Thoracic aorta (tissue), 2 donors: ENCODE data around the gene COL20A1. TPM values are rescaled to one million over a fixed set of nuclear protein-coding genes. Genes with fewer than 3 reads are reported as not detected.

Experiments
- ATAC-seq: fragments of 150-250 bp; one replicate; pipeline ENCODE4 v1.8.0; 2017; ENCODE audit warnings: low read depth; ENCODE audit not compliant: insufficient number of reproducible peaks, low FRiP score
- DNase-seq: peaks from one replicate; pipeline ENCODE4 v3.0.0-alpha.2; 2020; ENCODE audit warnings: low spot score
- H3K27ac ChIP-seq, 2 donors: fragments of 200-600 bp; sonication (generic); 1 replicate in 1 of 2; 2 replicates in 1 of 2; pipeline ENCODE4 v1.5.1; 2016; ENCODE audit warnings: mild to moderate bottlenecking in 2 of 2, moderate library complexity in 2 of 2
- H3K27me3 ChIP-seq: fragments of 200-600 bp; sonication (generic); replicated peaks from 2 replicates; pipeline ENCODE4 v1.6.0; 2016; ENCODE audit warnings: mild to moderate bottlenecking; ENCODE audit not compliant: insufficient read depth
- H3K36me3 ChIP-seq: fragments of 200-600 bp; sonication (generic); one replicate; pipeline ENCODE4 v1.5.1; 2016
- H3K4me1 ChIP-seq, 2 donors: fragments of 200-600 bp; sonication (generic); 1 replicate in 1 of 2; 2 replicates in 1 of 2; pipeline versions ENCODE4 v1.5.1 to v1.6.0; 2016; ENCODE audit warnings: low read depth in 2 of 2, mild to moderate bottlenecking in 1 of 2; ENCODE audit not compliant: control insufficient read depth in 1 of 2
- H3K4me3 ChIP-seq: fragments of 200-600 bp; sonication (generic); 2 replicates; pipeline ENCODE4 v1.5.1; 2016; ENCODE audit warnings: mild to moderate bottlenecking
- H3K9me3 ChIP-seq: fragments of 200-600 bp; sonication (generic); 2 replicates; pipeline ENCODE4 v1.5.1; 2016
- total RNA-seq, 2 donors: library from RNA; depleted of rRNA; stranded (reverse); fragments of >200 nt; gene quantifications; one replicate each; pipeline versions ENCODE4 v1.1.0 to v1.2.3, GENCODE V29; 2016
- TF ChIP-seq, protein P1 (sequence below): fragments of 200-600 bp; sonication (generic); IDR thresholded peaks from one replicate; pipeline ENCODE4 v1.5.1; 2019; ENCODE audit warnings: antibody characterized with exemption

The COL20A1 gene
- total RNA-seq, 2 donors from 2014 or later = not detected

DNA sequence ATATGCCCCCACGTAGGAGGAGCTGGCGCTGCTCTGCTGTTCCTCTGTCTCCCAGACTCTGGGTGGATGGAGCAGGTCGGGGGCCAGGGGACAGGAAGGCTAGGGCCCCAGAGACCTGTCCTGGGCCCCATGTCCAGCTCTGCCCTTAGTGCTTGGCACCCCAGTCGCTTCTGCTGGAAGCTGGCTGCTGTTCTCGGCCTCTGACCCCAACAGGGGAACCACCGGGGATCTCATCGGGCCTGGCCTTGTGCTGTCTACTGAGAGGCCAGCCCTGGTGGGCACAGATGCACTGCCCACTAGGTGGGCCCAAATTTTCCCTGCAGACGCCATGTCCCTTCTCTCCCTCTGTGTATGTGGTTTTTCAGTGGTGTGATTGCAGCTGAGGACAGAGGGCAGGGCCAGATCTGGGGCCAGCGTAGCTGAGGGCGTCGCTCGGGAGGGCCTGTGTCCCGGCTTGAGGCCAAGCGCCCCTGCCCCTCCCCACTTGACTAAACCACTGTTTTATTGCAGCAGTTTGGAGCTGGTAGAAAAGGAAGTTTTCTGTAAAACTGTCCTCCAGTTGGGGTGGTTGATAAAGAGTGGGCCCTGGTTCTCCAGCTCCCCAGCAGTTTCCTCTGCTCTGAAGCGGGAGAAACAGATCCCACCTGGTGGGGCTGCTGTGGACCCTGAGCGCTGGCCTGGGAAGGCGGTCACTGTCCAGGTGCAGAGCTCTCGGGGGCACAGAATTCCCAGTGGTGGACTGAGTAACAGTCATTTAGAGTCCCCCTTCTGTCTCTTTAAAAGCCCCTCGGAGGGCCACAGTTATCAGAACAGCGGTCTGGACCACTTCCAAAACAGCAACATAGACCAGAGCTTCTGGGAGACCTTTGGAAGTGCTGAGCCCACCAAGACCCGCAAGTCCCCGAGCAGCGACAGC, 5.9 kb upstream of the COL20A1 start:
- Histone ChIP-seq H3K36me3 (peaks cover 48% of the 10 kb centered on the region), H3K27me3 (no peaks in the 10 kb centered on the region), H3K4me3 (no peak overlapping the region), H3K4me1 (no peaks in the 10 kb centered on the region), H3K9me3 (no peaks in the 10 kb centered on the region), H3K27ac (no peak overlapping the region)
- DNase-seq (no peak), ATAC-seq (no peak)
- TF ChIP-seq, protein P1, sequence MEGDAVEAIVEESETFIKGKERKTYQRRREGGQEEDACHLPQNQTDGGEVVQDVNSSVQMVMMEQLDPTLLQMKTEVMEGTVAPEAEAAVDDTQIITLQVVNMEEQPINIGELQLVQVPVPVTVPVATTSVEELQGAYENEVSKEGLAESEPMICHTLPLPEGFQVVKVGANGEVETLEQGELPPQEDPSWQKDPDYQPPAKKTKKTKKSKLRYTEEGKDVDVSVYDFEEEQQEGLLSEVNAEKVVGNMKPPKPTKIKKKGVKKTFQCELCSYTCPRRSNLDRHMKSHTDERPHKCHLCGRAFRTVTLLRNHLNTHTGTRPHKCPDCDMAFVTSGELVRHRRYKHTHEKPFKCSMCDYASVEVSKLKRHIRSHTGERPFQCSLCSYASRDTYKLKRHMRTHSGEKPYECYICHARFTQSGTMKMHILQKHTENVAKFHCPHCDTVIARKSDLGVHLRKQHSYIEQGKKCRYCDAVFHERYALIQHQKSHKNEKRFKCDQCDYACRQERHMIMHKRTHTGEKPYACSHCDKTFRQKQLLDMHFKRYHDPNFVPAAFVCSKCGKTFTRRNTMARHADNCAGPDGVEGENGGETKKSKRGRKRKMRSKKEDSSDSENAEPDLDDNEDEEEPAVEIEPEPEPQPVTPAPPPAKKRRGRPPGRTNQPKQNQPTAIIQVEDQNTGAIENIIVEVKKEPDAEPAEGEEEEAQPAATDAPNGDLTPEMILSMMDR = no peak

DNA sequence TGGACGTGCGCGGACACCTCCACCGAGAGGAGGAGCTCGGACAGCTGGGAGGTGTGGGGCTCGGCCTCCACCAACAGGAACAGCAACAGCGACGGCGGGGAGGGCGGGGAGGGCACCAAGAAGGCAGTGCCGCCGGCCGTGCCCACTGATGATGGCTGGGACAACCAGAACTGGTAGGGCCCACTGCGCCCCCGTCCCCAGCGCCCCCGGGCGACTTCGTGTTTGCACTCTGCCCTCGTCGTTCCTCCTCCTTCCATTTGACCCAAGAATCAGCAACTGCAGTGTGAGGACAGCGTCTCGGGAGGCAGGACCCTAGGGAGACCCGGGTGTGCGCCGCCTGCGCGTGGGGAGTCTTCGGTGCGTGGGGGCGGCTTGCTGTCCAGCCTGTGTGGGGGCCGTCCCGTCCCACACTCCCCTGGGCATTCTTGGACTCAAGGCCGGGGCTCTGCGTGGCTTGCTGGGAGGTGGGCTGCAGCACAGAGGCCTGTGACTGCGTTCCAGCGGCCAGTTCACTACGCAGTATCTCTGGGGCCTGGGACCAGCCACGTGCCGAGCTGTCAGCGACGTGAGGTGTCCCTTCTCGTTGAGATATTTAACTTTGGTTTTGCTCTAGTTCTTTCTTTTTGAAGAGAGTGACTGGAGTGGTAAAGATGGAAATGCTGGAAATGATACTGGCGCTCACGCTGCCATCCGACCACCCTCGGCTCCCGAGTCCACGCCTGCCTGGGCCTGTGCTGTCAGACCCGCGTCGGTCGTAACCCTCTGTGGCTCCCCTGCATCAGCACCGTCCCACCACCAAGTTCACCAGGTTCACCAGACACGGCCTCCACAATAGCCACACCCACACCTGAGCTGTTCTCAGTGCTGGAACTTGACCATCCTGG, 5.0 kb upstream of the COL20A1 start:
- DNase-seq = no peak
- no peak overlapping the region for H3K27ac ChIP-seq
- no peaks in the 10 kb centered on the region for H3K9me3 ChIP-seq
- H3K4me3 ChIP-seq = no peak overlapping the region
- peaks cover 42% of the 10 kb centered on the region for H3K36me3 ChIP-seq
- no peak for ATAC-seq
- H3K4me1 ChIP-seq = no peaks in the 10 kb centered on the region
- TF ChIP-seq, protein P1 = no peak
- H3K27me3 ChIP-seq = no peaks in the 10 kb centered on the region

DNA sequence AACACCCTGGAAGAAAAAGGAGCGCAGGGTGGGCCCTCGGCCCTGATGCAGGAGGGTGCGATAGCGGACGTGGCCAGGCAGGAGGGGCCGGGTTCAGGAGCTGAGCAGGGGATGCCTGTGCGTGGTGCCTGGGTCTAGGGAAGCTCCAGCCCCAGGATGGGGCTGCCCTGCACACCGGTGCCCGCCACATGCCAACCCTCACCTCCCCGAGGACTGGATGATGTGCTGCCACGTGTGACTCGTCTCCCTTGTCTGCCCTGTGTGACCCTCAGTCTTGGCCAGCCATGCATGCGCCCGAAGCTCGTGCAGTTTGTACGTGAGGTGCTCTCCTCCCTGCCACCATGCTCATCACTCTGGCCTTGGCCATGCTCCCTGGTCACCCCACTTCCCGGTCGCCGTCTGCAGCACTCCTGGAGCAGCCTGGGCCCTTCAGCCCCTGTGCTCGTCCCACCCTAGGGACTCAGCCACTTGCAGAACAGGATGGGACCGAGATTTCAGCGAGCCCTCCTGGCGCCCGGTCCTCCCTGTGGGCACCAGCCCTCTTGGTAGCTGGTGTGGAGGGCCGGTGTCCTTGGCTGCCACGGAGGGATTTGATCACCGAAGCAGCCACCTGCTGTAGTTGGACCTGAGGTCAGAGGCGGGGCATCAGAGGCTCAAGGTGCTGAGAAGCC, 4.3 kb upstream of the COL20A1 start:
- no peak for DNase-seq
- Histone ChIP-seq H3K36me3 (peaks cover 39% of the 10 kb centered on the region), H3K4me1 (no peaks in the 10 kb centered on the region), H3K4me3 (no peak overlapping the region), H3K27ac (no peak overlapping the region), H3K27me3 (no peaks in the 10 kb centered on the region), H3K9me3 (no peaks in the 10 kb centered on the region)
- TF ChIP-seq, protein P1 = no peak
- no peak for ATAC-seq

DNA sequence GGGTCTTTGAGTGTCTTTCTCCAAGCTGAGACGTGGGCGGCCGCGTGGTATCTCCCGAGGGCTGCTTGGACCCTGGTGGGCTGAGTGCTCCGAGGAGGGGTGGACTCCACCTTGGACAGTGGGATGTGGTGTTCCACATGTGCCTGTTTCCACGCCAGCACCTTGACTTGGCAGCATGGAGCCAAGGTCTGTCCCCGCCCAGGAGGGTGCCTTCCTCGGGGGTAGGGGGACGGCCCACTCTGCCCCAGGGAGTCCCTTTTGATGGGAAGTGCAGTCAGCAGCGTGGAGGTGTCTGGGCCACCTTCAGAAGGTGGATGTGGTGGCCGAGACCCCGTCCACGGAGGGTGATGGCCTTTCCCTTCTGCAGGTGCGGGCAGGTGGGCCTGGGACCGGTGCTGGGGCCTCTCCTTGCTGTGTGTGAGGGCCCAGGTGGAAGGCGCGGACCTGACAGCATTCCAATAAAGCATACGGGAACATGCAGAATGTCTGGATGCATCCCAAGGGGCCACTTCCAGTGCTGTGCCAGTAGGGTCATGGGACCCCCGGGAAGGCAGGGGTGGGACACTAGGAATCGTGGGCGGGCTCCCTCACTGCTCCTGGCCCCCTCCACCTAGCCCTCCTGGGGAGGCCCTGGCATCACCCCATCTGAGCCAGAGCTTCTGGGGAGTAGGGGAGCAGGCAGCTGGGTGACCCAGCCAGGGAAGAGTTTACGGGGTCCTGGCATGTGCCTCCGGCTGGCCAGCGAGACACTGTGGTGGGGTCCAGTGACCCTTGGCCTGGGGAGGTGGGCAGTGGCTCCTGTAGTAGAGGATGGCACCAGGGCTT, 3.5 kb upstream of the COL20A1 start:
- TF ChIP-seq, protein P1 = no peak
- Histone ChIP-seq H3K4me1 (no peaks in the 10 kb centered on the region), H3K4me3 (no peak overlapping the region), H3K9me3 (no peaks in the 10 kb centered on the region), H3K27ac (no peak overlapping the region), H3K27me3 (no peaks in the 10 kb centered on the region), H3K36me3 (peaks cover 31% of the 10 kb centered on the region)
- no peak for DNase-seq
- no peak for ATAC-seq
